ENCODE data around the gene MED31. TPM values are rescaled to one million over a fixed set of nuclear protein-coding genes. Genes with fewer than 3 reads are reported as not detected.
"Not testable (repeated sequence)": the region's sequence is repeated elsewhere in the genome, so short reads cannot be mapped to it uniquely, and the experiment has no call there.

The MED31 gene
- total RNA-seq, result 19.1 and 23.7 TPM in 2 replicates

DNA sequence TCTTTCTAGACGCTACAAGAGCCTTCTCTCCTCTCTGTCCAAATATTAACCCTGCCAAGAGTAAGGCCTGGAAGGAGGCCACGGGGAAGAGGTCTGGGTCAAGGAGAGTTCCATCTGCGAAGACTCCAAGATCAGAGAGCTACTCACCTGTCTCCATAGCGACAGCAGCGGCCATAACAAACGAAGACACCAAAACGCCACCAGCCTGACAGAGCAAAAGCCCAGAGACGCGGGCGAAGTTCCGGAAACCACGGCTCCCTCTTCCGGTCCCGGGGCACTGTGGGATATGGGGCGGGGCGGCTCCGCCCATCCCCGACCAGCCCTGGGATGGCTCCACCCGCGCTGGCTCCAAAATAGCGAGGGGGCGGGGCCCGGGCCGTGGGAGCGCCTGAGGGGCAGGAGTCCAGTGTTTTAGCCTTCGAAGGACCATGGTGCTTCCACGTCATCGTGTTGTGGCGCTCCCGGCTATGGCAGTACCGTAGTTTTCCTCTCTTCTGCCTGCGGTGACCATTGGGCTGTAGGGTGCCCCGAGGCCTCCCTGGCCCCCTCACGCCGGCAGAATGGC, at the start of gene MED31, which contains the start of gene C17orf100:
Gene MED31, minus strand, starts transcription at position 252 of the 565 bp plus-strand sequence. Its CDS starts 77 bp downstream, at position 175.
Gene C17orf100, plus strand, starts transcription at position 409 of the 565 bp plus-strand sequence. Its CDS starts 152 bp downstream, at position 561.
- intact Hi-C loops (cut with micrococcal nuclease), result loop anchor here (1.0 to 5.0 kb wide), 4 partner anchors 11 to 1191 kb away; partner anchors contain the start of gene KIAA0753

DNA sequence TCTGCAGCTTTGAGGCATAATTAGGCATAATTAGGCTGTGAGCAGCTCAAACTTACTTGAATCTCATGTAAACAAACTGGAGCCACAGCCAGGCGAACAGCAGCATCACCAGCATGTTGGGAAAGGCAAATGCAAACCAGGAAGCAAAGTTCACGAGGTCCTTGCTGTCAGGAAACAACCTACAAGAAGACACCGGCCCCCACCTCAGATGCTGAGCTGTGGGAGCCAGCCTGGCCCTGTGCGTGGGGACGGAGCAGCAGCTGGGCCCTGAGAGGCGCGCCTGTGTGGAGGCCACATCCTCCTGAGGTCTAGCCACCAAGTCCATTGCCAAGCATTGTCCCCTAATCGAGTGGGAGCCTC, 49.5 kb upstream of the MED31 start:
- intact Hi-C loops (cut with micrococcal nuclease), result no loop called here

DNA sequence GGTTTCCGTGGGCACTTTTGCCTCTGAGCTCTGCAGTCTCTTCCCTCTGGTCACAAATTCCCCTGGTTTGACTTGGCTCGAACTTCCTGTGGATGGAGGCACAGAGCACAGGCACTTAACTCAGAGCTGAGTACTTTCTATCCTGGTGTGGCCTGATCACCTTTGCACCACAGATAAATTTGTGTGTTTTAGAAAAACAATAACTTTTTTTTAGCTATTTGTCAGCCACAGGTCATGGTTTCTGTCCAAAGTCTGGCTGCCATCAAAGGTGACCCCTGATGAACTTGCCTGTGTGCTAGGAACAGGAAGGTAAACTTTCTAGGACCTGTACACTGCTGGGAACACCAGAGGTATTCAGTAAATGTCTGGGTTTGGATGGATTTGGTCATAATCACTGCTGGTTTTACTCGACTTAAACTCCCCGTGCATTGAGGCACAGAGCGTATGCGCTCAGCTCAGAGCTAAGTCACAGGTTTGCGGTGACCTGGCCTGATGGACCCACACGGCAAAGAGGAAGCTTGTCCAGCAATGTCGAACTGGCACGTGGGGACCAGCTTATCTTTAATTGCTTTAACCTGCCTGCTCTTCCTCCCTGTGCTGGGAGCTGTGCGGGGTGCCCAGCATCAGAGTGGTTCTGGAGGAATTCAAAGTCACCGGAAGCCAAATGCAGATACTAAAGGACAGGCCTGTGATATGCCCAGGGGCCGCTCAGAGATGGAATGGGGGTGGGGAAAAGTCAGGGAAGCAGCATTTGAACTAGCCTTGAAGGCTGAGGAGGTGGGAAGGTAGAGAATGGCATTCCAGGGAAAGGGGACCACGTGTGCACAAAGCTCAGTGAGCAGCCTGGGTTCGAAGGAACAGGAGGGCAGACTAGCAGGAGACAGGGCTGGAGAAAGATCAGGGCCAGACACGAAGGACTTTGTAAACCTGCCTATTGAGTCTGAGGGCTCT, 48.9 kb upstream of the MED31 start:
- intact Hi-C loops (cut with micrococcal nuclease), result no loop called here

DNA sequence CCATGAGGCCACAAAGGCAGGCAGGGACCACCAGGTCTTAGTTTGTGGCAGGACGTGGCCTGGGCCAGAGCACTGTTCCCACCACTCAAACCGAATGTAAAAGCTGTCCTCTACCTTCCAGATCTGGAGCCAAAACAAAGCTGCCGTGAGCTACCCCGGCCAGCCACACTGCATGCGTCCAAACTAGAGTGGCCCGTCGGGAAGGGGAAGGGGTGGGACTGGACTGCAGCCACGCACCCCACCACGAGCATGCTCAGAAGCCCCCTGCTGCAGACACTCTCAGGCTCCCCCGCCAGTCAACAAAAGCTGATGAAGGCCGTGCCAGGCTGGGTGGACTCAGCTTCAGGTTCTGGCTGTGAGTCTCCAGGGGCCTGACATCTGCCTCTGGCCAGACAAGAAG, 46.6 kb upstream of the MED31 start:
- intact Hi-C loops (cut with micrococcal nuclease), result no loop called here

DNA sequence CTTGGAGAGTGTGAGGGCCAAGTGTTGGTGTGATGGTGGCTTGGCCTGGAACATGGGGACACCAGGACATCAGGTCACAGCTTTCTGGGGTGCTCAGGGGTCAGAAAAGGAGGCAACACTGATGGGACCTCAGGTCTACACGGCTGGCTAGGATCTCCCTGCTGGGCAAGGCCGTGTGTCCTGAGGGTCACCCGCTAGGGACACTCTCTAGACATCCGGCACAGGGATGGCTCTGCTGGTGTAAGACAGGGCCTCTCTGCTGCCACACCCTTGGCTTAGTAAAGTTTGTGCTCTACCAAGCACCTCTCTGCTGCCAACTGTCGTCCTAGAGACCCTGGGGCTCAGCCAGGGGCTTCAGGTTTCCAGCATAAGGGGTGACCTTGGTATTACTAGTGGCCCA, 45.5 kb upstream of the MED31 start:
- intact Hi-C loops (cut with micrococcal nuclease), result no loop called here

DNA sequence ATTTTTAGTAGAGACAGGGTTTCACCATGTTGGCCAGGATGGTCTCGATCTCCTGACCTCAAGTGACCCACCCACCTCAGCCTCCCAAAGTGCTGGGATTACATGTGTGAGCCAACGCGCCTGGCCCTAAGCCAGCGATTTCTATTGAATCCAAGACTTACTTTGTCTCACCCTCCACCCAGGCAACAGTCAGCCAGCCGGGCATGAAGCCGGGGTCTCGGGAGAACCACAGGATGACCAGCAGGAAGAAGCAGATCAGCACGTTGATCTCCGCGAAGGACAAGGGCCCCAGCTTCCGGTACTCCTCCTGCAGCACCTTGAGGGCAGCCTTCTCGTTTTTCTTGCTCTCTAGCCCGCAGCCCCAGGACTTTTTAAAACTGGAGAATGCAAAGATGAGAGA, 44.2 kb upstream of the MED31 start:
- intact Hi-C loops (cut with micrococcal nuclease), result no loop called here

DNA sequence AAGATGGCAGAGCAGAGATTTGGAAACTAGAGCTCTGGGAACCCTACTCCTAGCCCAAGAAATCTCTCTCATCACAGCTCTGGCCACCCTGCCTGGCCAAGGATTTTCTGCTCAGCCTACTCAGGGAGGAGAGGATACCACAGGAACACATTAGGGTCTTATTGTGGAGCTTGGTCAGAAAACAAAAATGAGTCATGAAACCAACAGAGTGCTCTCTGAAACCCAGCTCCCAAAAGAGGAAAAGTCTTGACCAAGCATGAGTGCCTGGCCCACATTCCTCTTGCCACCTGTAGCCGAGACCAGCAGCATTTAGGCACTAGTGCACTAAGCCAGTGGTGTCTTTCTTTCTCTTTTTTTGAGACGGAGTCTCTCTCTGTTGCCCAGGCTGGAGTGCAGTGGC, 43.6 kb upstream of the MED31 start:
- intact Hi-C loops (cut with micrococcal nuclease), result no loop called here

DNA sequence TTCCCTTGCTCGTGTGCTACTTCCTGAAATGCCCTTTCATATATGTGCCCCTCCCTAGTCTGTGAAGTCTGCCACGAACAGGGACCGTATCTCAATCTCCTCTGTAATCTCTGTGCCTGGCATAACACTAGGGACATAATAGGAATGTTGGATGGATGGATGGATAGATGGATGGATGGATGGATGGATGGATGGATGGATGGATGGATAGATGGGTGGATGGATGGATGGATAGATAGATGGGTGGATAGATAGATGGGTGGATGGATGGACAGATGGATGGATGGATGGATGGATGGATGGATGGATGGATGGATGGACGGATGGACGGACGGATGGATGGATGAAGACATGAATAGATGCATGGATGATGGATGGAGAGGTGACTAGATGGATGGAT, 40.6 kb upstream of the MED31 start:
- intact Hi-C loops (cut with micrococcal nuclease), result not testable (repeated sequence)

DNA sequence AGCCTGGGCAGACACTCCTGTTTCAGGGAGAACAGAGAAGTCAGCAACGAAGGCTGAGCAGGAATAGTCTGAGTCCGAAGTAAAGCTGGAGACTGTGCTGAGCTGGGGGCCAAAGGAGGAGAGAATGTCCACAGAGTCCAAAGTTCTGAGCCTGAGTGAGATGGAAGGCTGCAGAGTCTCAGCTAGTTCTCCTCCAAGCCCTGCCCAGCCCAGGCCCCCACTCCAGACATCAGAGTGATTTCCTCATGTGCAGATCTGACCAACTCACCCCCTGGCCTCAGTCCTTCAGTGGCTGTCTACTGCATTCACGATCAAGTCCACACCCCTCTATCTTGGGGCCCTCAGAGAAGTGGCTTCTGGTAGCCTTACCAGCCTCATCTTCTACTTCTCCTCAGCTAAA, 40.1 kb upstream of the MED31 start:
- intact Hi-C loops (cut with micrococcal nuclease), result no loop called here

DNA sequence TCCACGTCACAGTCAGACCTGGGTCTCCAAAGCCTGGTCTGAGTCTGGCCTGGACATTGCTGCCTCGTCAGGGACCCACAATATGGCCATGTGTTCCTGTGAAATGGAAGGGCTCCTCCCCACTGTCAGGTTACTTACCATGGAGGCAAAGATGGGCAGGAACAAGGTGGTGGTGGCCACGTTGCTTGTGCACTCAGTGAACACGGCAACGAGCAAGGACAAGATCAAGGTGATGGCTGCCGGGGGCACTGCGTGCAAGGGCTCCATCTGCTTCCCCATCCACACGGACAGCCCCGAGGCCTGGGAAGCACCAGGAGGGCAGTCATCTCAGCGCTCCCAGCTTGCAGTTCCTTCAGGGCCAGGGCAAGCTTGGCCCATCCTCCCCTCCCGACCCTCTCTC, 39.2 kb upstream of the MED31 start:
- intact Hi-C loops (cut with micrococcal nuclease), result no loop called here

DNA sequence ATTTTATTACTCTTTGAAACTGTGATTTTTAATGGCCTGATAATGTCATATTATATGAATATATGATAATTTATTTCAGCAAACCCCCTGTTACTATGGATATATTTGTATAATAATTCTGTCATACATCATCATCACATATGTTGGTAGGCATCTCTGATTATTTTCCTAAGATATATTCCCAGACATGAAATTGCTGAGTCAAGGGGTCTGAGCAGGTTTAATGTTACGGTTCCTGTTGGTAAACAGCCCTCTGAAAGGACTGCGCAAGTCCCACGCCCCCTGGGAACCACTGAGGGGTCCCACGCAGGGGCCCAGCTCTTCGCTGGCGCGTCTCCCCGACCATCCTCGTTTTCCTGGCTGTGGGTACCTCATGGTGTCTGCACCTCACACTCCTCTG, 37.5 kb upstream of the MED31 start:
- intact Hi-C loops (cut with micrococcal nuclease), result no loop called here

DNA sequence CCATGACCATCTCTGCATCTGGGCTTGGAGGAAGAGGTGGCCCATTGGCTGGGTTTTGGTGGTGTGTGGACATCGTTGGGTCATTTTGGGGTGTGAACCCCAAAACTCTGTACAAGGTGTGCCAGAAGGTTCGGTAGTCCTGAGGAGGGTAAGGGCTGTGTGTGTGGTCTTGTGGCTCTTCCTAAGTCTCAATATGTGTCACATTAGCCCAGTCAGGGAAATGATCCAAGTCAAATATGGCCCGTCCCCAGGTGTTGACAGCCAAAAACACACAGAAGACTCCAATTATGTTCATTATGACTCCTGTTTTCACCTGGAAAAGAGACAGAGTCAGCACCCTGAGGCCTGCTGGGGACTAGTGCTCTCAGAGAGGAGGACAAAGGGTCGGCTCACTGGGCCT, 34.6 kb upstream of the MED31 start:
- intact Hi-C loops (cut with micrococcal nuclease), result no loop called here

DNA sequence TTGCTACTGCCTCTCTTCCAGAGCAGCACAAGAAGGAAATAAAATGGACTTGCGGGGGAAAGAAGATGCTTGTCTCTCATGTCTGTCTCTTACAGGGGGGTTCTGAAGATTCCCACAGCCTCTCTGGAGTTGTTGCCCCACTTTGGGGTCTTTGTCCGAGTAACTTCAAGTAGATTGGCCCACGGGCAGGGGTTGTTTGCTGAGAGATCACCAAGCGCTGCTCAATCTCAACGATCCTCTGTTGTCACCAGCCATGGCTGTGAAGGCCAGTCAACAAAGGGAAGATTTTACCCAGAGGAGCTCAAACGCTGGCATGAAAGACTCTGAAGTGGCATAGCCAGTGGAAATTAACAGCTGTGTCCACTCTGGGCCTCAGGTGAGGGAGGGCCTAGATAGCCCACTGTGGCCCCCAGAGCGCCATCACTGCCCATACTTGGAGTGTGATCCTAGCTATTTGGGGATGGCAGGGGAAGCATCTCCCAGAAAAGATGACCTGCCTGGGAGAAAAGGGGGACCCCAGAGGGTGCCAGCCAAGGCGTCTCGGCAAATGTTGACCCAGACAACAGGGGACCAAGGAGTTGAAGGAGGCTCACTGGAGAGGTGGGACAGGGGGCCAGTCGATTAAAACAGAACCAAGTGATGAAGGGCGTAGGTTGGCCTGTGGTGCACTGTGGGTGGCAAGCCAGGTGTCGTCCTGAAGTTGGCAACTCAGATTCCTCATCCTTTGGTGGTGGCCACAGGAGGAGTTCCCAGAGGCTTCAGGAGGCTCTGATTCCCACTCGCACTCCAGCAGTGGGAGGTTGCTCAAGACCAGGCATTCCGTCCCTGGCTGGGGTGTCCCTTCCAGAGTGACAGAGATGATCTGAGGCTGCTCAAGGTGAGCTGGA, 33.7 kb upstream of the MED31 start:
- intact Hi-C loops (cut with micrococcal nuclease), result no loop called here

DNA sequence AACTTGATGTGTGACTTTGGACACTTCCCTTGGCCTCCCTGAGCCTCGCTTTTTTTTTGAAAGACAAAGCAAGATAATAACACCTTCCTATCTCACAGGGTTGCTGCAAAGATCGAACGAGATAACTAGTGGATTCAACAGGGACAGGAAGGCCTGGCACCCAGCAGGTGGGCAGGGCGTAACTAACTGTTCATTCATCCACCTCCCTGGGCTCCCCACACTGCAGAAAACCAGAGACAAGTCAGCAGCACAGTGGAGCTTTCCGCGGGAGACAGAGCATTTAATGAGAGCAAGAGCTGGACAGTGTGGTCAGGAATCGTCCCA, 33.0 kb upstream of the MED31 start:
- intact Hi-C loops (cut with micrococcal nuclease), result no loop called here

DNA sequence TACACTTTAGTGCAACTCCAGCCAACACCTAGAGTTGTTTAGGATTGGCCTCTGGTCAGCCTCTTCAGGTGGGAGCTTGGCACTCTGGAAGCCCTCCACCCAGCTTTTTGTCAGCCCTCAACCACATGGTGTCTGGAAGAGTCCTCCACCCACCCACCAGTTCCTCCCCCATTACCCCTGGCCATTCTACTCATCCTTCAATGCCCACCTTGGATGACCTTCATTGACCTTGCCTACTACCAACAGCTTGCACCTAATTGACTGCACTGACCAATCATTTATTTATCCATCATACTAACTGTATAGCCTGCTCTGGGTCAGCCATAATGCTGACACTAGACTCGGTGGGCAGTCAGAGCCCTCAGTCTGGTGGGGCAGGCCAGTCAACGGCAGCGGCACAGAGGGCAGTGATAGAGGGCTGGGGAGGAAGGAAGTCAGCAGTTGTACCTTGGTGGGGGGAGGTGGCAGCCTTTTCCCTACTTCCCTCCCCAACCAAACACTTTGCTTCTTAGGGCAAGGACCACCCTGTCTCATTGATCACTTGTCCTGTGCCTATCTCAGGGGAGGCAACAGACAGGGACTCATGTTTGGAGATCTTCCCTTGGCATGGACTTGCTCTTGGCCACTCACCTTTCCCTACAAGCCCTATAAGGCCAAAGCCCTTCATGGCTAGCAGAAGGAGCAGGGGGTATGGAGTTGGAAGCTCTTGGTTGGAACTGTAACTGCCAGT, 32.5 kb upstream of the MED31 start:
- intact Hi-C loops (cut with micrococcal nuclease), result no loop called here

DNA sequence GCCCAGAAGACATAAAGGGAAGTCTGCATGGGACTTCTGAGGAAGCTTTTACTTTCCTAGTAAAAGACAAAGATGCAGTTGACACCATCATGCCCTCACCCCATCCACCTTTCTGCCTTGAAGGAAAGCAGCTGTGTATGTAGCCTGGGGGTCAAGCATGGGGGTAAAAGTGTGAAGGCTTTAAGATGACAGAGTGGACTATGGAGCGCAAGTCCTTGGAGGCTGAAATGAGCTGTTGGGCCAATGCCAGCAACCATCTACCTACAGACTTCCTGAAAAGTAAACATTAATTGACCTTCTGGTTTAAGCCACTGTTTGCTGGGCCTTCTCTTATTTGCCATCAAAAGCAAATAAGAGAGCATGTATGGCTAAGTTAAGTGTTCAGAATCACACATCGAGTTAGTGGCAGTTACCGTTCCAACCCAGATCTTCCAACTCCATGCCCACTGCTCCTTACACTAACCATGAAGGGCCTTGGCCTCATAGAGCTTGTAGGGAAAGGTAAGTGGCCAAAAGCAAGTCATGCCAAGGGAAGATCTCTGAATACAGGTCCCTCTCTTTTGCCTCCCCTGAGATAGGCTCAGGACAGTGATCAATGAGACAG, 31.8 kb upstream of the MED31 start:
- intact Hi-C loops (cut with micrococcal nuclease), result no loop called here

DNA sequence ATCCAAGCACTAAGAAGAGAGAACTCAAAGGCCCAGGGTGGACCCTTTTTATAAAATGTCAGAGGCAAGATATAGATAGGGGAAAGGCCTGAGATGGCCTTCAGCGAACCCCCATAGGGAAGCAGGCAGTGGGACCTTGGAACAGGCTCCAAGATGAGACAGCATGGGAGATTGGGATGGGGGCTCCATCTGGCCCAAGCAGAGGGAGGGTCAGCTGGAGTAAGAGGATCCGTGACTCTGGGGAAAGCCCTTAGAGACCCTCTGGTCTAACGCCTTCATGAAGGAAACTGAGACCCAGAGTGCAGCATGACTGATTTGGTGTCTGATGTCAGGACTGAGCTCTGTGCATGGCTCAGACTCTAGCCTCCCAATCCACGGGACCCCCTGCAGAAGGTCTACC, 30.9 kb upstream of the MED31 start:
- intact Hi-C loops (cut with micrococcal nuclease), result no loop called here

DNA sequence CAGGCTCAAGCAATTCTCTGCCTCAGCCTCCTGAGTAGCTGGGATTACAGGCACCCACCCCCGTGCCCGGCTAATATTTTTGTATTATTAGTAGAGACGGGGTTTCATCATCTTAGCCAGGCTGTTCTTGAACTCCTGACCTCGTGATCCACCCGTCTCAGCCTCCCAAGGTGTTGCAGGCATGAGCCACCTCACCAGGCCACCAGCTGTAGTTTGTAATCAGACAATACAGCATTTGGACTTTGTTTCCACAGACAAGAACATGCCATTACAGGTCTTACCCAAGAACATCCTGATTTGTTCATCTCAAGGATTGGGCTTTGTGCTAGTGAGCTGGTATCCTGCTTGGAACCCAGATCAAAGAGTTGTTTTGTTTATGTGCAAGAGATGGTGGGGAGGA, 30.3 kb upstream of the MED31 start:
- intact Hi-C loops (cut with micrococcal nuclease), result no loop called here

DNA sequence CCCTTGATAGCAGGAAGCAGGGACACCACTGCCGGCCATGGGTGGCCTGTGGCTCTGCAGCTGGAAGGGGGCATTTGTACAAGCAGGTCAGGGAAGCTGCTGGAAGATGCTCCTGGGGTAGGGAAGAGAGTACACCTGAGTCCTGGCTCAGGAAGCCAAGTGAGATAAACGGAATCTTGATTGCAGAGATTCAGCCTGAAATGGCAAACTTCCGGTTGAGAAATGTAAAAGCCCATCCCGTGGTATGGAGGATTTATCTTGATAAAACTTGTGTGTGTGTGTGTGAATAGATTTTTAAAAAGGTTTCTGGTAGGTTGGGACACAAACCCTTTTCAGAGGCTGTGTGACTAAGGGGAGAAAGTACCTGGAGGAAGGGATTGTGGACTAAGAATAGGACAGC, 29.8 kb upstream of the MED31 start:
- intact Hi-C loops (cut with micrococcal nuclease), result no loop called here

DNA sequence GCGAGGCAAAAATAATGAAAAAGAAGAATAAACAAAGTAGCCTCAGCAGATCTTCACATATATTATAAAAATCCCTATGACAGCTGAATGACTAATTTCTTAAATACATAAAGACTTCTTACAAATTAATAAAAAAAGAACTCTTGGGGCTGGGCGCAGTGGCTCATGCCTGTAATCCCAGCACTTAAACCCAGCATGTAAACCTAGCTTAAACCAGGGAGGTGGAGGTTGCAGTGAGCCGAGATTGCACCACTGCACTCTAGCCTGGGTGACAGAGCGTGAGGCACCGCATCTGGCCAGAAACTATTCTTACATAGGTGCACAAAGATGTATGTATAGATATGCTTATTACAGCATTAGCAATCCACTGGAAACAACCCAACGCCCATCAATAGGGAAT, 27.8 kb upstream of the MED31 start:
- intact Hi-C loops (cut with micrococcal nuclease), result no loop called here

DNA sequence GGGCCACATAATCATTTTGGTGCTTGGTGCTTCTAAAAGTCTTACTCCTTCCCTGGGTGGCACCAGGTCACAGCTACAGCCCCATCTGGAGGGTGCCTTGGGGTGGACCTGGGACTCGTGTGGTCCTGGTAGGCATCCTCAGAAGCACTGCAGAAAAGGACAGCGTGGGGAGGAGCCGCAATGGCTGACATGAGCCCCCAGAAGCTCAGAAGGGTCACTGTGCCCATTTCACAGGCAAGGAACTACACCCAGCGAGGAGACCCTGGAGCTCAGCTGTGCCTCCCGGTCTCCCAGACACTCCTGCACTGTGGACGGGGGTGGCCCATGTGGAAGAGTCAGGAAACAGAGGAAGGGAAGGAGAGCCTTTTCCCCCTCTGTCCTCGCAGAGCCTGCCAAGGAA, 26.5 kb upstream of the MED31 start:
- intact Hi-C loops (cut with micrococcal nuclease), result no loop called here

Data from T-helper 1 cell treated with Interleukin-12 subunit alpha and Interleukin-12 subunit beta and Interleukin-4 antibody, amounts not matched to agents 30 ng/mL and 1 ng/mL, for 36 hours (primary cell).